Trophoblast cell (in vitro differentiated cells and primary cell): ENCODE measurements around the gene EPHA10. TPM values are rescaled to one million over a fixed set of nuclear protein-coding genes. Genes with fewer than 3 reads are reported as not detected.

Experiments
- DNase-seq, 2 donors: peaks; one replicate each; pipeline ENCODE4 v3.0.0-alpha.2; 2016
- H2AFZ ChIP-seq: 2 replicates; pipeline ENCODE4 v1.6.1; 2013; ENCODE audit warnings: low read length, moderate library complexity, mild to moderate bottlenecking; ENCODE audit not compliant: insufficient read depth, poor library complexity
- H2AK5ac ChIP-seq: 2 replicates; pipeline ENCODE4 v1.6.1; 2013; ENCODE audit warnings: mild to moderate bottlenecking, low read length
- H2BK120ac ChIP-seq: 2 replicates; pipeline ENCODE4 v1.6.1; 2013; ENCODE audit warnings: low read length, mild to moderate bottlenecking, moderate library complexity; ENCODE audit not compliant: insufficient read depth, poor library complexity
- H2BK12ac ChIP-seq: 2 replicates; pipeline ENCODE4 v1.6.1; 2013; ENCODE audit warnings: mild to moderate bottlenecking, low read length, moderate library complexity
- H2BK5ac ChIP-seq: 2 replicates; pipeline ENCODE4 v1.6.1; 2013; ENCODE audit warnings: low read length, low read depth, moderate library complexity, mild to moderate bottlenecking; ENCODE audit not compliant: poor library complexity
- H3K14ac ChIP-seq: 2 replicates; pipeline ENCODE4 v1.6.1; 2013; ENCODE audit warnings: mild to moderate bottlenecking, low read length
- H3K18ac ChIP-seq: 2 replicates; pipeline ENCODE4 v1.6.1; 2013; ENCODE audit warnings: mild to moderate bottlenecking, low read length
- H3K23ac ChIP-seq: 2 replicates; pipeline ENCODE4 v1.6.1; 2013; ENCODE audit warnings: low read length
- H3K27ac ChIP-seq: 2 replicates; pipeline ENCODE4 v1.5.1; 2013; ENCODE audit warnings: low read depth, mild to moderate bottlenecking, inconsistent platforms, low read length, moderate library complexity
- H3K27me3 ChIP-seq: 2 replicates; pipeline ENCODE4 v1.6.1; 2013; ENCODE audit warnings: inconsistent platforms, mild to moderate bottlenecking, low read length, moderate library complexity; ENCODE audit not compliant: insufficient read depth
- H3K36me3 ChIP-seq, 2 experiments: 1 replicate in 1 of 2; 2 replicates in 1 of 2; pipeline ENCODE4 v1.6.1; 2013; ENCODE audit warnings: low read length in 2 of 2, mild to moderate bottlenecking in 2 of 2, moderate library complexity in 1 of 2; ENCODE audit not compliant: insufficient read depth in 2 of 2, control insufficient read depth in 1 of 2
- H3K4ac ChIP-seq: 2 replicates; pipeline ENCODE4 v1.6.1; 2013; ENCODE audit warnings: low read depth, mild to moderate bottlenecking, low read length, moderate library complexity
- H3K4me1 ChIP-seq, 2 experiments: 1 replicate in 1 of 2; 2 replicates in 1 of 2; pipeline ENCODE4 v1.6.1; 2013; ENCODE audit warnings: low read length in 2 of 2, mild to moderate bottlenecking in 2 of 2, moderate library complexity in 1 of 2; ENCODE audit not compliant: insufficient read depth in 2 of 2, control insufficient read depth in 1 of 2
- H3K4me2 ChIP-seq: 2 replicates; pipeline ENCODE4 v1.6.1; 2013; ENCODE audit warnings: inconsistent platforms, mild to moderate bottlenecking, low read length, moderate library complexity
- H3K4me3 ChIP-seq: 2 replicates; pipeline ENCODE4 v1.5.1; 2013; ENCODE audit warnings: mild to moderate bottlenecking, low read depth, low read length, inconsistent platforms
- H3K79me1 ChIP-seq: one replicate; pipeline ENCODE4 v1.6.1; 2013; ENCODE audit warnings: low read length
- H3K79me2 ChIP-seq: 2 replicates; pipeline ENCODE4 v1.6.1; 2013; ENCODE audit warnings: low read length, mild to moderate bottlenecking; ENCODE audit not compliant: control insufficient read depth, insufficient read depth, poor library complexity
- H3K9ac ChIP-seq: 2 replicates; pipeline ENCODE4 v1.6.1; 2013; ENCODE audit warnings: mild to moderate bottlenecking, low read length
- H3K9me3 ChIP-seq: 2 replicates; pipeline ENCODE4 v1.6.1; 2013; ENCODE audit warnings: low read depth, mild to moderate bottlenecking, control low read depth, inconsistent platforms, low read length; ENCODE audit not compliant: insufficient read depth
- H4K12ac ChIP-seq: 2 replicates; pipeline ENCODE4 v1.6.1; 2013; ENCODE audit warnings: low read depth, mild to moderate bottlenecking, low read length, moderate library complexity
- H4K8ac ChIP-seq: 2 replicates; pipeline ENCODE4 v1.6.1; 2013; ENCODE audit warnings: low read depth, mild to moderate bottlenecking, low read length, moderate library complexity
- H4K91ac ChIP-seq: one replicate; pipeline ENCODE4 v1.6.1; 2013; ENCODE audit warnings: low read depth, mild to moderate bottlenecking, low read length, moderate library complexity
- WGBS: extraction: QIAGEN DNeasy Blood & Tissue Kit; methylation state at CpG from one replicate; pipeline ENCODE4 v1.1.7; 2013; ENCODE audit warnings: missing lambda C conversion rate; ENCODE audit not compliant: insufficient read length, insufficient coverage; ENCODE audit errors: extremely low coverage; 5-methylcytosine and 5-hydroxymethylcytosine counted together
- polyA plus RNA-seq: library from polyadenylated mRNA; stranded (reverse); fragments of 200-250 nt; gene quantifications from 2 replicates; pipeline ENCODE4 v1.2.3, GENCODE V29; 2013

Gene EPHA10
- polyA plus RNA-seq: 0.03 TPM in 1 of 2 replicates, not detected in the other

- Histone ChIP-seq H2BK12ac (no peak within 1 kb of the TSS), H2AFZ (no peak within 1 kb of the TSS), H3K4me2 (no peak within 1 kb of the TSS), H3K9me3 (peaks cover 12% of the 10 kb centered on the region), H3K27me3 (peaks cover 31% of the 10 kb centered on the region), H3K4me3 (no peak within 1 kb of the TSS), H4K8ac (no peak within 1 kb of the TSS), H3K36me3 (no peaks in the 10 kb centered on the region), H3K4ac (no peak within 1 kb of the TSS), H3K4me1 (no peaks in the 10 kb centered on the region), H3K79me2 (no peaks in the 10 kb centered on the region), H2BK5ac (no peak within 1 kb of the TSS), H3K79me1 (no peaks in the 10 kb centered on the region), H2BK120ac (no peak within 1 kb of the TSS), H3K27ac (no peak within 1 kb of the TSS), H4K12ac (no peak within 1 kb of the TSS), H3K14ac (no peak within 1 kb of the TSS), H2AK5ac (no peak within 1 kb of the TSS), H3K18ac (no peak within 1 kb of the TSS), H3K9ac (no peak within 1 kb of the TSS), H4K91ac (no peak within 1 kb of the TSS), H3K23ac (no peak within 1 kb of the TSS)
- WGBS: no CpG with 5 or more reads among the region's 33 CpGs
- no peak for DNase-seq
Measured at GRCh38 chr1:37764888-37765441, at the start of gene EPHA10. Gene EPHA10 (minus strand): TSS chr1:37765120. CDS start chr1:37765066, 54 bp downstream.

DNA sequence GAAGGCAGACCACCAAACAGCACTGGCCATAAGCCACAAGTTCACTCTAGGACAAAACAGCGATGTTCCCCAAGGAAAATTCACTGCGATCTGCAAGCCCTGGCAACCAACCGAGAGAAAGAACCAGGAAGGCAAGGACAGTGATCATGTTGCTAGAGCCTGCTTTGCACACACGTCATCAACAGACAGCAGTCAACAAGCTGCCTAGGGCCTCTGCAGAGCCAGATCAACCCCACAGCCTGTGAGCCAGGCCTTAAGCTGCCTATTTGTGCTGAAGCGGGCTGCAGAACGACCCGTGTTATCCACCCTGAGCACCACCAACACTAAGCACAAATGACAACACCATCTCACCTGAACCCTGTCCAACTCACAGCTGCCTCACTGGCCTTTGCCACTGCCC is 49.3 kb upstream of the EPHA10 start:
- Histone ChIP-seq H2BK5ac (no peak overlapping the region), H4K8ac (no peak overlapping the region), H3K36me3 (peaks cover 20 to 28% of the 10 kb centered on the region in 2 experiments), H3K4me3 (no peak overlapping the region), H3K27ac (no peak overlapping the region), H3K27me3 (no peaks in the 10 kb centered on the region), H2BK12ac (no peak overlapping the region), H4K12ac (no peak overlapping the region), H3K4ac (no peak overlapping the region), H3K23ac (no peak overlapping the region), H2AK5ac (no peak overlapping the region), H3K4me2 (no peak overlapping the region), H3K79me1 (no peaks in the 10 kb centered on the region), H3K79me2 (no peaks in the 10 kb centered on the region), H4K91ac (no peak overlapping the region), H3K18ac (no peak overlapping the region), H3K9me3 (no peaks in the 10 kb centered on the region), H3K14ac (no peak overlapping the region), H3K9ac (no peak overlapping the region), H2AFZ (no peak overlapping the region), H2BK120ac (no peak overlapping the region), H3K4me1 (peaks cover 0 to under 1% of the 10 kb centered on the region in 2 experiments)
- no peak for DNase-seq
- WGBS: no CpG with 5 or more reads among the region's 7 CpGs

DNA sequence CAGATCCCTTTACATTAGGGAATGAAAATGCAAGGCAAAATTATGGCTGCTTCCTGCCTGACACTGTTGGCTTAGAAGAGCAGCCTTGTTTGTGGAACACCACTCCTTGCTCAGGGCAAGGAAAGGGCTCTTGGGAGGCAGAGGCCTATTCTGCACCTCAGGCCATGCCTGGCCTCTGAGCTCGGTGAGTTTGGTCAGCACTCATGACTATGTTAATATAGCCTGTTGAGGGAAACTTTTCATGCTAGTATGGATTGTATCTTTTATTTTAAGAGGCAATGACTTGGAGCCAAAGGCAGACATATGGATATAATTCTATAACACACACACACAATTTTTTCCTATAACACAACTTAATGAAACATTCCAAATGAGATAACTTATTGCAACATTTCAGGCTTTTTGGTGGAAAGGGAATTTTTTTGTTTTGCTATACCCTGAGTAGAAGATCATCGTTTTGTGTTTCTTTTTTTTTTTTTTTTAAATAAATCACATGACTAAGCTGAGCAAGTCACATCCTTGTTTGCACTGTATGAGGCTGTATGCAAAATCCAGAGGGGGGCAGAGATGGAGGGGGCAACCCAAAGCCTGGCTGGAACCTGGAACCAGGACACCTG is 48.7 kb upstream of the EPHA10 start:
- H2BK120ac ChIP-seq: no peak overlapping the region
- no peak overlapping the region for H3K4me3 ChIP-seq
- DNase-seq: no peak
- no peak overlapping the region for H3K4me2 ChIP-seq
- H4K12ac ChIP-seq: no peak overlapping the region
- peaks cover 1% of the 10 kb centered on the region for H3K79me2 ChIP-seq
- H3K14ac ChIP-seq: no peak overlapping the region
- peaks cover 3 to 4% of the 10 kb centered on the region in 2 experiments for H3K4me1 ChIP-seq
- WGBS: no CpG with 5 or more reads among the region's 2 CpGs
- no peak overlapping the region for H4K91ac ChIP-seq
- H3K18ac ChIP-seq: no peak overlapping the region
- H2AK5ac ChIP-seq: no peak overlapping the region
- no peak overlapping the region for H3K23ac ChIP-seq
- H3K4ac ChIP-seq: no peak overlapping the region
- H2AFZ ChIP-seq: no peak overlapping the region
- no peak overlapping the region for H3K9ac ChIP-seq
- H3K27me3 ChIP-seq: no peaks in the 10 kb centered on the region
- H3K79me1 ChIP-seq: no peaks in the 10 kb centered on the region
- no peak overlapping the region for H4K8ac ChIP-seq
- H3K9me3 ChIP-seq: no peaks in the 10 kb centered on the region
- H3K36me3 ChIP-seq: peaks cover 23 to 31% of the 10 kb centered on the region in 2 experiments
- no peak overlapping the region for H2BK5ac ChIP-seq
- H2BK12ac ChIP-seq: no peak overlapping the region
- H3K27ac ChIP-seq: no peak overlapping the region

DNA sequence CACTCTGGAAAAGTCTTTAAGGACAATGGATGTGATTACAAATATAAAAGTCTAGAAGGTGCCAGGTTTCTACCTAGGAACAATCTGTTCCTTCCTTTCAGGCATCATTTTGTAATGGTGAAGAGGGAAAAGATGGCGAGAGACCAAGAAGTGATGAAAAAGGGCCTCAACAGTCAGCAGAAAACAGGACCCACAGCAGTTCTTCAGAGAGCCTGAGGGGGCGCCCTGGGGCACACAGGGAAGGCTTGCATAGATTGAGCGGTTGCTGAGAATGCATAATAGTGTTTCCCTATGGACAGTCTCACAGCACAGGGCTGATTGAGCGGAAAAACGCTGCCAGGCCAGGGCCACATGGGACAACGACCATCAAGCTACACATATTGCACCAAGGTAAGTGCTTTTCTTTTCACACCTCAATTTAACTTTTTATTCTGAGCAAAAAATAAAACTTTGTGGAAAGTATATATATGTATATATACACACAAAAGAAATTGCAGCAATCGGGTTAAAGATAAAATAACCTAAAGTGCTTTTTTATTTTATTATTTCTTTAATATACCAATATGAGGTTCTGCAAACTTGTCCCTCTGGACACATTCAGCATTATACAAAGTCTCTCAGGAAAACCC is 46.2 kb upstream of the EPHA10 start:
- Histone ChIP-seq H4K8ac (no peak overlapping the region), H3K14ac (no peak overlapping the region), H2AFZ (no peak overlapping the region), H2BK120ac (no peak overlapping the region), H3K4me1 (peaks cover 8 to 10% of the 10 kb centered on the region in 2 experiments), H3K9ac (no peak overlapping the region), H3K79me1 (peaks cover 12% of the 10 kb centered on the region), H3K9me3 (no peaks in the 10 kb centered on the region), H3K36me3 (peaks cover 28 to 30% of the 10 kb centered on the region in 2 experiments), H2AK5ac (no peak overlapping the region), H4K12ac (no peak overlapping the region), H2BK12ac (no peak overlapping the region), H3K18ac (no peak overlapping the region), H3K4me2 (no peak overlapping the region), H3K4ac (no peak overlapping the region), H3K79me2 (peaks cover 12% of the 10 kb centered on the region), H3K23ac (no peak overlapping the region), H3K4me3 (no peak overlapping the region), H2BK5ac (no peak overlapping the region), H4K91ac (no peak overlapping the region), H3K27ac (no peak overlapping the region), H3K27me3 (no peaks in the 10 kb centered on the region)
- WGBS: no CpG with 5 or more reads among the region's 7 CpGs
- peak; percentile 81 to 94 for DNase-seq
